BLaER1 treated with 17β-estradiol and CSF1 and Interleukin-3, amounts not matched to agents 10 nM and 100 nM (cell line): ENCODE measurements around the gene PPA2.

Experiments
- H3K27ac ChIP-seq, 11 experiments: shearing (Covaris generic); formaldehyde crosslinking; 2 replicates each; pipeline ENCODE4 v1.8.1; 2022
- H3K27me3 ChIP-seq, 11 experiments: shearing (Covaris generic); formaldehyde crosslinking; 2 replicates each; pipeline ENCODE4 v1.8.1; 2022
- H3K36me3 ChIP-seq, 11 experiments: shearing (Covaris generic); formaldehyde crosslinking; 2 replicates each; pipeline ENCODE4 v1.8.1; 2022
- H3K4me1 ChIP-seq, 10 experiments: shearing (Covaris generic); formaldehyde crosslinking; 2 replicates each; pipeline ENCODE4 v1.8.1; 2022
- H3K4me2 ChIP-seq, 11 experiments: shearing (Covaris generic); formaldehyde crosslinking; 2 replicates each; pipeline ENCODE4 v1.8.1; 2022
- H3K4me3 ChIP-seq, 10 experiments: shearing (Covaris generic); formaldehyde crosslinking; 2 replicates each; pipeline ENCODE4 v1.8.1; 2022
- H3K9ac ChIP-seq, 11 experiments: shearing (Covaris generic); formaldehyde crosslinking; 2 replicates each; pipeline ENCODE4 v1.8.1; 2022
- H3K9me3 ChIP-seq, 11 experiments: shearing (Covaris generic); formaldehyde crosslinking; replicated peaks in 1 of 11; 2 replicates each; pipeline ENCODE4 v1.8.1; 2022
- H4K20me1 ChIP-seq, 11 experiments: shearing (Covaris generic); formaldehyde crosslinking; 2 replicates each; pipeline ENCODE4 v1.8.1; 2022
- Cebpa-rat ChIP-seq, 11 experiments: shearing (Covaris generic); IDR thresholded peaks; 2 replicates each; pipeline ENCODE4 v1.8.1; 2022

Gene PPA2

GRCh38 chr4:105473324-105474098, at the start of gene PPA2:
TSS of gene PPA2 (minus strand) at chr4:105474062. CDS start at chr4:105474050, 12 bp downstream.
- H3K4me2 ChIP-seq: peak within 1 kb of the TSS; percentile 77 to 96 (median 85)
- H3K9ac ChIP-seq: peak within 1 kb of the TSS; percentile 88 to 98 (median 97)
- peaks cover 0 to under 1% (median 0%) of the 10 kb centered on the region in 11 experiments; a peak in 2 of 22 replicates for H3K9me3 ChIP-seq
- TF ChIP-seq Cebpa-rat (IDR thresholded peaks at IDR 0.05): no peak
- H3K27me3 ChIP-seq: no peaks in the 10 kb centered on the region
- H3K4me3 ChIP-seq: peak within 1 kb of the TSS; percentile 73 to 96 (median 93)
- H4K20me1 ChIP-seq: peaks cover 0 to 44% (median 32%) of the 10 kb centered on the region in 11 experiments; a peak in 16 of 22 replicates
- H3K4me1 ChIP-seq: peaks cover 17 to 37% (median 22%) of the 10 kb centered on the region in 10 experiments
- peaks cover 0 to 27% (median 17%) of the 10 kb centered on the region in 11 experiments; a peak in 17 of 22 replicates for H3K36me3 ChIP-seq
- H3K27ac ChIP-seq: peak within 1 kb of the TSS; percentile 84 to 99 (median 97)

DNA sequence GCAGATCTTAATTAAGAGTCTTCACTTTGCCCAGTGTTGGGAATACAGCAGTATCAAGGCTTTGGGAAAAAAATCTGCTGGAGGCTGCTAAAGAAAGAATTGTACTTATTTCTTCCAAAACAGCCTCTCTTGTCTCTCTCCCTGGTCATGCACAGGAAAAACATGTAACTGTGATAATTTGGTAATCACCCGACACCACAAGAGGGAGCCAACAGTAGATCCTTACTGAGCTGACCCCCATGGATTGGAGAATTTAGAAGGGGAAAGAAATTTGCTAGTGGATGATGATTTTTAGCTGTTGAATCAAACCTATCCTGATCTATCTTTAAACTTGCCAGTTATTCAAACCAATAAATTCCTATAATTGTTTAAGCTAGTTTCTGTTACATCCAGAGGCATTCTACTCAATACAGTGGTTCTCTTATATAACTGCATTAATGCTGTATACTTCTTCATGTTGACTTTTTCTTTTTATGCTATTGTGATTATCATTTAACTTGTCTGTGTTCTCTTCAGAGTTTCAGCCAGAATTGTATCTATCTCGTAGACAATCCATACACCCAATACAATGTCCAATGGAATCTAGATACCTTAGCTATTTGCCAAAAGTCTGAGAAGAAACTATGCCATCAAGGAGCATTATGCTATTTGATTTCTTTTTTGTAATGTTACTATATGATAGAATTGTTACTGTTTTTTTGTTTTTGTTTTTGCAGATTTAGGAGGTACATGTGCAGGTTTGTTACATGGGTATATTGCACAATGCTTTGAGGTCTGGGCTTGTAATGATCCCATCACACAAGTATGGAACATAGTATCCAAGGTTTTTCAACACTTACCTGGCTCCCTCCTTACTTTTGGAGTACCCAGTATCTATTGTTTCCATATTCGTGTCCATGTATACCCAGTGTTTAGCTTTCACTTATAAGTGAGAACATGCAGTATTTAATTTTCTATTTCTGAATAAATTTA, 47.2 kb upstream of the PPA2 start:
- no peak for TF ChIP-seq Cebpa-rat (IDR thresholded peaks at IDR 0.05)
- no peaks in the 10 kb centered on the region for H3K36me3 ChIP-seq
- H4K20me1 ChIP-seq: no peaks in the 10 kb centered on the region
- H3K27me3 ChIP-seq: no peaks in the 10 kb centered on the region
- no peak overlapping the region for H3K4me3 ChIP-seq
- no peak overlapping the region for H3K4me2 ChIP-seq
- H3K9ac ChIP-seq: no peak overlapping the region
- no peaks in the 10 kb centered on the region for H3K4me1 ChIP-seq
- H3K27ac ChIP-seq: no peak overlapping the region
- peaks cover 0 to 1% (median 0%) of the 10 kb centered on the region in 11 experiments; a peak in 1 of 22 replicates for H3K9me3 ChIP-seq

- no peak for TF ChIP-seq Cebpa-rat (IDR thresholded peaks at IDR 0.05)
- H3K4me3 ChIP-seq: no peak overlapping the region
- H3K4me1 ChIP-seq: peaks cover 0 to 8% (median 0%) of the 10 kb centered on the region in 10 experiments; a peak in 4 of 20 replicates
- H3K36me3 ChIP-seq: no peaks in the 10 kb centered on the region
- H3K27me3 ChIP-seq: no peaks in the 10 kb centered on the region
- H3K4me2 ChIP-seq: 0 out of 22 replicates have a peak overlapping the region, but pooled peaks of 1 of the 11 experiments have one; percentile 35
- H3K9me3 ChIP-seq: peaks cover 0 to 20% (median 0%) of the 10 kb centered on the region in 11 experiments; a peak in 6 of 22 replicates
- no peaks in the 10 kb centered on the region for H4K20me1 ChIP-seq
- H3K27ac ChIP-seq: no peak overlapping the region
- H3K9ac ChIP-seq: no peak overlapping the region
Measured at GRCh38 chr4:105510245-105510644, 36.4 kb upstream of the PPA2 start.

- H4K20me1 ChIP-seq: no peaks in the 10 kb centered on the region
- H3K27ac ChIP-seq: no peak overlapping the region
Measured at GRCh38 chr4:105509714-105510113, 35.9 kb upstream of the PPA2 start.

GRCh38 chr4:105509291-105509690, 35.4 kb upstream of the PPA2 start:
- no peak overlapping the region for H3K27ac ChIP-seq
- no peaks in the 10 kb centered on the region for H4K20me1 ChIP-seq
- TF ChIP-seq Cebpa-rat (IDR thresholded peaks at IDR 0.05): no peak
- H3K4me3 ChIP-seq: no peak overlapping the region
- peak overlapping the region in 1 of 11 experiments; percentile 35; a peak in 2 of 22 replicates for H3K4me2 ChIP-seq
- H3K27me3 ChIP-seq: no peaks in the 10 kb centered on the region
- peaks cover 0 to 12% (median 0%) of the 10 kb centered on the region in 11 experiments; a peak in 3 of 22 replicates for H3K9me3 ChIP-seq
- H3K4me1 ChIP-seq: peaks cover 0 to 8% (median 0%) of the 10 kb centered on the region in 10 experiments; a peak in 4 of 20 replicates
- H3K9ac ChIP-seq: no peak overlapping the region
- H3K36me3 ChIP-seq: no peaks in the 10 kb centered on the region

More at GRCh38 chr4:105509714-105510113, 35.9 kb upstream of the PPA2 start:
- Histone ChIP-seq H3K27me3 (no peaks in the 10 kb centered on the region), H3K4me3 (no peak overlapping the region), H3K4me2 (peak overlapping the region in 1 of 11 experiments; percentile 35; a peak in 2 of 22 replicates), H3K9me3 (peaks cover 0 to 15% (median 0%) of the 10 kb centered on the region in 11 experiments; a peak in 3 of 22 replicates), H3K4me1 (peaks cover 0 to 8% (median 0%) of the 10 kb centered on the region in 10 experiments; a peak in 4 of 20 replicates), H3K36me3 (no peaks in the 10 kb centered on the region), H3K9ac (no peak overlapping the region)
- TF ChIP-seq Cebpa-rat (IDR thresholded peaks at IDR 0.05): no peak

- Histone ChIP-seq H3K9ac (no peak overlapping the region), H3K4me1 (peaks cover 0 to 5% (median 0%) of the 10 kb centered on the region in 10 experiments; a peak in 4 of 20 replicates), H3K4me3 (no peak overlapping the region), H3K36me3 (no peaks in the 10 kb centered on the region), H3K27ac (no peak overlapping the region), H3K4me2 (no peak overlapping the region), H3K27me3 (no peaks in the 10 kb centered on the region), H3K9me3 (peaks cover 5 to 9% (median 7%) of the 10 kb centered on the region in 11 experiments; a peak in 18 of 22 replicates), H4K20me1 (no peaks in the 10 kb centered on the region)
- no peak for TF ChIP-seq Cebpa-rat (IDR thresholded peaks at IDR 0.05)
Measured at GRCh38 chr4:105504744-105505143, 30.9 kb upstream of the PPA2 start.

GRCh38 chr4:105503484-105503883, 29.6 kb upstream of the PPA2 start:
- no peak for TF ChIP-seq Cebpa-rat (IDR thresholded peaks at IDR 0.05)
- H3K4me2 ChIP-seq: no peak overlapping the region
- H3K4me1 ChIP-seq: no peaks in the 10 kb centered on the region
- H3K9me3 ChIP-seq: peaks cover 5 to 9% (median 7%) of the 10 kb centered on the region in 11 experiments; a peak in 18 of 22 replicates
- H3K9ac ChIP-seq: no peak overlapping the region
- H3K27ac ChIP-seq: no peak overlapping the region
- H4K20me1 ChIP-seq: no peaks in the 10 kb centered on the region
- H3K27me3 ChIP-seq: no peaks in the 10 kb centered on the region
- no peaks in the 10 kb centered on the region for H3K36me3 ChIP-seq
- H3K4me3 ChIP-seq: no peak overlapping the region

GRCh38 chr4:105496899-105497298, 23.0 kb upstream of the PPA2 start:
- Histone ChIP-seq H3K9me3 (peaks cover 5 to 17% (median 10%) of the 10 kb centered on the region in 11 experiments; a peak in 19 of 22 replicates), H4K20me1 (no peaks in the 10 kb centered on the region), H3K4me2 (no peak overlapping the region), H3K4me3 (no peak overlapping the region), H3K27me3 (no peaks in the 10 kb centered on the region), H3K4me1 (no peaks in the 10 kb centered on the region), H3K36me3 (no peaks in the 10 kb centered on the region), H3K27ac (no peak overlapping the region), H3K9ac (no peak overlapping the region)
- no peak for TF ChIP-seq Cebpa-rat (IDR thresholded peaks at IDR 0.05)
